Mesendoderm (in vitro differentiated cells): Measurements from ENCODE around the gene OLFML3.

ENCODE experiments used
- DNase-seq: peaks from one replicate; pipeline ENCODE4 v3.0.0; 2013
- H2AK5ac ChIP-seq: 2 replicates; pipeline ENCODE4 v1.6.1; 2013; ENCODE audit warnings: low read length, inconsistent platforms
- H2BK120ac ChIP-seq: 2 replicates; pipeline ENCODE4 v1.6.1; 2013; ENCODE audit warnings: low read depth, mild to moderate bottlenecking, low read length, moderate library complexity, mixed read lengths
- H2BK15ac ChIP-seq: replicated peaks from 2 replicates; pipeline ENCODE4 v1.6.1; 2013; ENCODE audit warnings: low read depth, mild to moderate bottlenecking, moderate library complexity
- H2BK5ac ChIP-seq: 2 replicates; pipeline ENCODE4 v1.6.1; 2013; ENCODE audit warnings: low read length, inconsistent platforms
- H3K18ac ChIP-seq: 2 replicates; pipeline ENCODE4 v1.6.1; 2013; ENCODE audit warnings: mild to moderate bottlenecking, low read length, mixed read lengths
- H3K23ac ChIP-seq: one replicate; pipeline ENCODE4 v1.6.1; 2013; ENCODE audit warnings: low read length
- H3K27ac ChIP-seq: 2 replicates; pipeline ENCODE4 v1.5.1; 2013; ENCODE audit warnings: low read depth, mild to moderate bottlenecking, inconsistent platforms, low read length, moderate library complexity
- H3K27me3 ChIP-seq: 2 replicates; pipeline ENCODE4 v1.6.1; 2013; ENCODE audit warnings: low read length, control low read depth, mild to moderate bottlenecking, inconsistent platforms; ENCODE audit not compliant: insufficient read depth, poor library complexity
- H3K36me3 ChIP-seq: 2 replicates; pipeline ENCODE4 v1.6.1; 2013; ENCODE audit warnings: low read length, inconsistent platforms; ENCODE audit not compliant: control insufficient read depth, insufficient read depth
- H3K4ac ChIP-seq: one replicate; pipeline ENCODE4 v1.6.1; 2013; ENCODE audit warnings: low read depth, mild to moderate bottlenecking, low read length, moderate library complexity
- H3K4me1 ChIP-seq: 2 replicates; pipeline ENCODE4 v1.6.1; 2013; ENCODE audit warnings: low read depth, low read length, inconsistent platforms; ENCODE audit not compliant: control insufficient read depth
- H3K4me2 ChIP-seq: 2 replicates; pipeline ENCODE4 v1.6.1; 2013; ENCODE audit warnings: low read length
- H3K4me3 ChIP-seq: 2 replicates; pipeline ENCODE4 v1.5.1; 2013; ENCODE audit warnings: mild to moderate bottlenecking, low read length
- H3K56ac ChIP-seq: one replicate; pipeline ENCODE4 v1.6.1; 2013; ENCODE audit warnings: low read length
- H3K79me1 ChIP-seq: 2 replicates; pipeline ENCODE4 v1.6.1; 2013; ENCODE audit warnings: low read length, inconsistent platforms
- H3K79me2 ChIP-seq: 2 replicates; pipeline ENCODE4 v1.6.1; 2013; ENCODE audit warnings: mild to moderate bottlenecking, low read length; ENCODE audit not compliant: control insufficient read depth, insufficient read depth
- H3K9ac ChIP-seq: 2 replicates; pipeline ENCODE4 v1.6.1; 2013; ENCODE audit warnings: low read length, inconsistent platforms
- H4K5ac ChIP-seq: one replicate; pipeline ENCODE4 v1.6.1; 2013; ENCODE audit warnings: low read length
- H4K8ac ChIP-seq: one replicate; pipeline ENCODE4 v1.6.1; 2013; ENCODE audit warnings: low read depth, mild to moderate bottlenecking, control low read depth, low read length, moderate library complexity
- WGBS: extraction: QIAGEN DNeasy Blood & Tissue Kit; methylation state at CpG from one replicate; pipeline ENCODE4 v1.1.7; 2013; ENCODE audit warnings: low lambda C conversion rate, missing lambda C conversion rate; ENCODE audit not compliant: insufficient coverage; ENCODE audit errors: extremely low coverage; 5-methylcytosine and 5-hydroxymethylcytosine counted together

OLFML3 gene

DNA sequence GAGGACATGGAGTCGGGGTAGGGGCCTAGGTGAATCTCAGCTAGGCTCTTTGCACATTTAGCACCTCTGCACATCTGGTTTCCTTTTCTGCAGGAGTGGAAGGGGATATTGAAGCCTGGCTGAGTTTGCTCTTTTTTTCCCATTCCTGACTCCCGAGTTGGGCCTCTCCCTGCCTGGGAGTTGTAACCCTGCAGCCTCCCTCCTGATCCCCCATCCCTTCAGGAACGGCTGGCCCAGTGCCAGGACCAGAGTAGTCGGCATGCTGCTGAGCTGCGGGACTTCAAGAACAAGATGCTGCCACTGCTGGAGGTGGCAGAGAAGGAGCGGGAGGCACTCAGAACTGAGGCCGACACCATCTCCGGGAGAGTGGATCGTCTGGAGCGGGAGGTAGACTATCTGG, 836 bp downstream of the OLFML3 start:
- H3K4me3 ChIP-seq: no peak overlapping the region
- H4K8ac ChIP-seq: no peak overlapping the region
- H3K79me1 ChIP-seq: peaks cover 3% of the 10 kb centered on the region
- no peaks in the 10 kb centered on the region for H3K27me3 ChIP-seq
- H2BK15ac ChIP-seq: no peak overlapping the region
- peak overlapping the region; percentile 21 for H3K18ac ChIP-seq
- H3K4ac ChIP-seq: no peak overlapping the region
- H3K9ac ChIP-seq: peak overlapping the region; percentile 51
- no peak overlapping the region for H3K4me2 ChIP-seq
- no CpG with 5 or more reads among the region's 10 CpGs for WGBS
- H2AK5ac ChIP-seq: no peak overlapping the region
- H3K23ac ChIP-seq: no peak overlapping the region
- H2BK120ac ChIP-seq: no peak overlapping the region
- H4K5ac ChIP-seq: no peak overlapping the region
- H3K56ac ChIP-seq: peak overlapping the region; percentile 74
- DNase-seq: no peak
- H3K4me1 ChIP-seq: peaks cover 5% of the 10 kb centered on the region
- peak overlapping the region; percentile 11 for H2BK5ac ChIP-seq
- no peaks in the 10 kb centered on the region for H3K79me2 ChIP-seq
- H3K36me3 ChIP-seq: no peaks in the 10 kb centered on the region
- no peak overlapping the region for H3K27ac ChIP-seq

DNA sequence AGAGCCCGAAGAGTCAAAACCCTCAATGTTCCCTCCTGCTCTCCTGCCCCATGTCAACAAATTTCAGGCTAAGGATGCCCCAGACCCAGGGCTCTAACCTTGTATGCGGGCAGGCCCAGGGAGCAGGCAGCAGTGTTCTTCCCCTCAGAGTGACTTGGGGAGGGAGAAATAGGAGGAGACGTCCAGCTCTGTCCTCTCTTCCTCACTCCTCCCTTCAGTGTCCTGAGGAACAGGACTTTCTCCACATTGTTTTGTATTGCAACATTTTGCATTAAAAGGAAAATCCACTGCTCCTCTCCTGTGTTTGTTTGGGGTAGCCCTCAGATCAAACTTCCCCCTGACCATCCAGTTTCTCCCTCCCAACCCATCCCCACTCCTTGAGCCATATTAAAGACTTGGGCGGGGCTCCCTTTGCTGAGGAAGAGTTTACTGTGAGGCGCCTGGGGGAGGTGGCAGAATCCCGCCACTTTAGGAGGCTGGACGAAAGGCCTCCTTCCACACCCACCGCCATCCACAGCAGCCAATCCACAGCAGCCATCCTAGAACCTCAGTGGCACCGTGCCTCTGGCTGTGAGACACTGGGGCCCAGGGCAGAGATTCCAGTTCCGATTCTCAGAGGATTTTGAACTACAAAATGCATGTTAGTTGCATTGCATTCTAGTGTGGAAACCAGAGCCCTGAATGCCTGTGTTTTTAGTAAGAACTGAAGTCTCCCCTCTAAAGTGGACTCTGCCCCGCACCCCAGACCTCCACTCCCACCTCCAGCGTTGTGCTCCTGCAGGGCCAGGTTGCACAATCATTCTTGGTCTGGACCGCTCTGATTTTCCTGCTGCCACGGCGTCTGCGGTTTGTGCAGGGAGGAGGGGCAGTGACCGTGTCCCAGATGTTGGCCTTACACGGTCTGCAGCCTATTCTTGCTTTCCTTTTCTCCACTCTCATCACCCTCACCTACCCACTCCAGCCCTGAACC, 3.0 kb downstream of the OLFML3 start:
- no peak overlapping the region for H3K4me3 ChIP-seq
- H2BK15ac ChIP-seq: no peak overlapping the region
- DNase-seq: peak; percentile 35
- no peaks in the 10 kb centered on the region for H3K79me2 ChIP-seq
- H4K8ac ChIP-seq: no peak overlapping the region
- H3K27me3 ChIP-seq: no peaks in the 10 kb centered on the region
- peaks cover 5% of the 10 kb centered on the region for H3K4me1 ChIP-seq
- H3K27ac ChIP-seq: no peak overlapping the region
- no peak overlapping the region for H3K4ac ChIP-seq
- peaks cover 3% of the 10 kb centered on the region for H3K79me1 ChIP-seq
- H3K56ac ChIP-seq: no peak overlapping the region
- H3K4me2 ChIP-seq: no peak overlapping the region
- WGBS: no CpG with 5 or more reads among the region's 18 CpGs
- peak overlapping the region; percentile 12 for H2AK5ac ChIP-seq
- no peak overlapping the region for H2BK5ac ChIP-seq
- peak overlapping the region; percentile 10 for H3K23ac ChIP-seq
- H2BK120ac ChIP-seq: no peak overlapping the region
- H3K9ac ChIP-seq: peak overlapping the region; percentile 27
- H3K18ac ChIP-seq: no peak overlapping the region
- H3K36me3 ChIP-seq: no peaks in the 10 kb centered on the region
- no peak overlapping the region for H4K5ac ChIP-seq

DNA sequence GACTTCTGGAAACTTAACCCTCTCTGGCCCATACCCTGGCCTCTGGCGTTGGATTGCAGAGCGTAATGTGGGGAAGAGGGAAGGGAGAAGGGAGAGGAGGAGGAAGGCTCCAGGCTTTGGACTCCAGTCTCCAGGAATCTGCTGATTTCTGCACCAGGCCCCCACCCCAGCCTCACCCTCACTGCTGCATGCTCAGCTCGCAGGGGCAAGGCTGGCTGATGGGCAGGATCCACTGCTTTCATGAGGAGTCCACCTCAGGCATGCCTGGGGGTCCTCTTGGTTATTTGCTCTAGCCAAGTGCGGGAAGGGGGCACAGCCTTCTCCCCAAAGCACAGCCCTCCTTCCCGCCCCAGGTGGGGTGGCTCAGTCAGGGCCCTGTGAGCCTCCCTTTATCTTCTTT, 3.7 kb downstream of the OLFML3 start:
- no peak overlapping the region for H3K4ac ChIP-seq
- no peak overlapping the region for H3K9ac ChIP-seq
- H2BK120ac ChIP-seq: no peak overlapping the region
- peaks cover 5% of the 10 kb centered on the region for H3K4me1 ChIP-seq
- H3K4me3 ChIP-seq: no peak overlapping the region
- no peak overlapping the region for H3K56ac ChIP-seq
- no peak overlapping the region for H2BK15ac ChIP-seq
- no peak overlapping the region for H3K4me2 ChIP-seq
- no peaks in the 10 kb centered on the region for H3K27me3 ChIP-seq
- no peak overlapping the region for H3K23ac ChIP-seq
- no peaks in the 10 kb centered on the region for H3K79me2 ChIP-seq
- no peak overlapping the region for H2BK5ac ChIP-seq
- no CpG with 5 or more reads among the region's 5 CpGs for WGBS
- no peak overlapping the region for H2AK5ac ChIP-seq
- H3K36me3 ChIP-seq: no peaks in the 10 kb centered on the region
- H3K79me1 ChIP-seq: peaks cover 3% of the 10 kb centered on the region
- no peak for DNase-seq
- H3K27ac ChIP-seq: no peak overlapping the region
- H3K18ac ChIP-seq: no peak overlapping the region
- H4K5ac ChIP-seq: no peak overlapping the region
- H4K8ac ChIP-seq: no peak overlapping the region

DNA sequence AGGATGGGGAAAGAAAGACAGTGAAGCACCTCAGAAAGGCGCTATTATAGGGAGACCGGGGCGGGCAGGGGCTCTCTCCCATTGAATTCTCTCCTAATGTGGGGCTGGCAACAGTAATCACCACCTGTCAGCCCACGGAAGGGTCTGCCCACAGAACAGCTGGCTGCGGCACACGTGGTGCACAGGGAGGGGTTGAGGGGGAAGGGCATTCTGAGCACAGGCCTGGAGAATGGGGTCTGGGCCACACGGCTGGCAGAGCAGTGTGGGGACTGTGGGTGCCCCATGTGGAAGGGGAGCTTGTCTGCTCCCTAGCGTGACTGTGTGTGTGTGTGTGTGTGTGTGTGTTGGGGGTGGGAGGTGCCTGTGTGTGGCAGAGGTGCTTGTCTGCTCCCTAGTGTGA, 4.1 kb downstream of the OLFML3 start:
- peak overlapping the region; percentile 45 for H3K56ac ChIP-seq
- peaks cover 5% of the 10 kb centered on the region for H3K4me1 ChIP-seq
- H2BK15ac ChIP-seq: no peak overlapping the region
- no peaks in the 10 kb centered on the region for H3K27me3 ChIP-seq
- H3K4ac ChIP-seq: no peak overlapping the region
- H3K79me1 ChIP-seq: peaks cover 3% of the 10 kb centered on the region
- no peak overlapping the region for H3K4me2 ChIP-seq
- H2BK5ac ChIP-seq: no peak overlapping the region
- no peak overlapping the region for H3K4me3 ChIP-seq
- H2BK120ac ChIP-seq: no peak overlapping the region
- no peak overlapping the region for H3K18ac ChIP-seq
- no peak overlapping the region for H4K5ac ChIP-seq
- no CpG with 5 or more reads among the region's 8 CpGs for WGBS
- no peaks in the 10 kb centered on the region for H3K36me3 ChIP-seq
- H3K9ac ChIP-seq: no peak overlapping the region
- no peaks in the 10 kb centered on the region for H3K79me2 ChIP-seq
- H2AK5ac ChIP-seq: peak overlapping the region; percentile 37
- H4K8ac ChIP-seq: no peak overlapping the region
- H3K27ac ChIP-seq: no peak overlapping the region
- no peak for DNase-seq
- H3K23ac ChIP-seq: peak overlapping the region; percentile 25

DNA sequence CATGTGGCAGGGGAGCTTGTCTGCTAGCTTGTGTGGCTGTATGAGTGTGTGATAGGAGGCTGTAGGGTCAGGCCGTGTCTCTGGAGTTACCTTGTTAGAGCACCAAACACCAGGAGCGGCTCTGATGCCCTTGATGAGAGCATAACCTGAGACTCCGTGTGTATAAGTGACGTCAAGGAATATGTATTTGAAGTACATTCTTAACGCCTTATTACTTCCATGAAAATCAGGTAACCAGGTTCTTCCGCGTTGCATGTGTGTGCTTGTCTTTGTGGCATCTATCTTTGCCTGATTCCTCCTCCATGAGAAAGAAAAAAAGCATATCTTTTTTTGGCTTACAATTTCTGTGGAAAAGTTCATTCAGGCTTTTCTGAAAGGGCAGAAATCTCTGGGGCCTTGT, 4.6 kb downstream of the OLFML3 start:
- peak overlapping the region; percentile 25 for H3K23ac ChIP-seq
- no peak overlapping the region for H2BK120ac ChIP-seq
- no peak overlapping the region for H4K5ac ChIP-seq
- no peaks in the 10 kb centered on the region for H3K79me2 ChIP-seq
- H4K8ac ChIP-seq: no peak overlapping the region
- no peaks in the 10 kb centered on the region for H3K27me3 ChIP-seq
- H2BK5ac ChIP-seq: no peak overlapping the region
- H3K18ac ChIP-seq: no peak overlapping the region
- H3K4me3 ChIP-seq: no peak overlapping the region
- peak overlapping the region; percentile 37 for H2AK5ac ChIP-seq
- WGBS: no CpG with 5 or more reads among the region's 7 CpGs
- H3K9ac ChIP-seq: no peak overlapping the region
- H3K4ac ChIP-seq: no peak overlapping the region
- H3K79me1 ChIP-seq: peaks cover 3% of the 10 kb centered on the region
- H3K27ac ChIP-seq: no peak overlapping the region
- H3K36me3 ChIP-seq: no peaks in the 10 kb centered on the region
- no peak for DNase-seq
- peaks cover 5% of the 10 kb centered on the region for H3K4me1 ChIP-seq
- no peak overlapping the region for H2BK15ac ChIP-seq
- H3K56ac ChIP-seq: peak overlapping the region; percentile 45
- no peak overlapping the region for H3K4me2 ChIP-seq
